Measurements from ENCODE around the gene VPS52. TPM values are rescaled to one million over a fixed set of nuclear protein-coding genes. Genes with fewer than 3 reads are reported as not detected.

Gene VPS52
- total RNA-seq, 2 experiments from 2014 or later: 50.4 to 73.5 TPM

DNA sequence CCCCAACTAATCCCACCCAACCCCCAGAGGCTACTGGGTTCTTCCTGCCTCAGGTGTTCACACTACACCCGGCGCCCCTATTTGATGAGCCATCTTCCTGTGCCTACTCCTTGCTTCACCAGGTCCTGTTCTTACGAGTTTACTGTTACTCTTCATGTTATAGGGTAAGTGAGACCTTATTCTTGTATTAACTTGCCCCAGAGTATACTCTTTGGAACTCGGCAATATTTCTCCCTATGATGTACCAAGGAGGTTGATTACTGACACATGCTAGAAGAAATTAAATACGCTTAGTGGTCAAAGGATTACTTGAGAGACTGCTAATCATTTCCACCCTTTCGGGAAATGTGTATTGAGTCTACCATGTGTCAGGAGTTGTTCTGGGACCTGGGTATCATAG, 54.4 kb downstream of the VPS52 start:
- H3K9me2 ChIP-seq (ENCODE audit: insufficient read depth, low read length): no peaks in the 10 kb centered on the region
- no peaks in the 10 kb centered on the region for H4K20me1 ChIP-seq (ENCODE audit: insufficient read depth, low read length)
- ChIA-PET POLR2A (no interaction called here), CTCF (ENCODE audit: unreplicated experiment) (no interaction called here)
- no peak for DNase-seq (ENCODE audit: low spot score)
- peaks cover 10% of the 10 kb centered on the region for H3K4me1 ChIP-seq (ENCODE audit: insufficient read depth, low read length, poor library complexity, severe bottlenecking)
- no peaks in the 10 kb centered on the region for H3K79me2 ChIP-seq (ENCODE audit: insufficient read depth, low read depth, low read length)
- no peak overlapping the region for H3K4me3 ChIP-seq (ENCODE audit: low read depth, low read length, poor library complexity, severe bottlenecking)
- BruUV-seq (replicated peaks): no TSS peak
- no peaks in the 10 kb centered on the region for H3K36me3 ChIP-seq (ENCODE audit: insufficient read depth, low read length)
- no peak overlapping the region for H2AFZ ChIP-seq (ENCODE audit: low read length)
- H3K27ac ChIP-seq (ENCODE audit: low read depth, low read length, poor library complexity, severe bottlenecking): no peak overlapping the region
- H3K9me3 ChIP-seq (ENCODE audit: low read length): no peaks in the 10 kb centered on the region
- TF ChIP-seq, protein P1, sequence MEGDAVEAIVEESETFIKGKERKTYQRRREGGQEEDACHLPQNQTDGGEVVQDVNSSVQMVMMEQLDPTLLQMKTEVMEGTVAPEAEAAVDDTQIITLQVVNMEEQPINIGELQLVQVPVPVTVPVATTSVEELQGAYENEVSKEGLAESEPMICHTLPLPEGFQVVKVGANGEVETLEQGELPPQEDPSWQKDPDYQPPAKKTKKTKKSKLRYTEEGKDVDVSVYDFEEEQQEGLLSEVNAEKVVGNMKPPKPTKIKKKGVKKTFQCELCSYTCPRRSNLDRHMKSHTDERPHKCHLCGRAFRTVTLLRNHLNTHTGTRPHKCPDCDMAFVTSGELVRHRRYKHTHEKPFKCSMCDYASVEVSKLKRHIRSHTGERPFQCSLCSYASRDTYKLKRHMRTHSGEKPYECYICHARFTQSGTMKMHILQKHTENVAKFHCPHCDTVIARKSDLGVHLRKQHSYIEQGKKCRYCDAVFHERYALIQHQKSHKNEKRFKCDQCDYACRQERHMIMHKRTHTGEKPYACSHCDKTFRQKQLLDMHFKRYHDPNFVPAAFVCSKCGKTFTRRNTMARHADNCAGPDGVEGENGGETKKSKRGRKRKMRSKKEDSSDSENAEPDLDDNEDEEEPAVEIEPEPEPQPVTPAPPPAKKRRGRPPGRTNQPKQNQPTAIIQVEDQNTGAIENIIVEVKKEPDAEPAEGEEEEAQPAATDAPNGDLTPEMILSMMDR (conservative IDR thresholded peaks at IDR 0.05; ENCODE audit: low read length): no peak
- TF ChIP-seq EZH2phosphoT487 (IDR thresholded peaks at IDR 0.05; ENCODE audit: borderline replicate concordance, low read depth, low read length): no peak
- H3K4me2 ChIP-seq (ENCODE audit: low read length): no peak overlapping the region
- intact Hi-C loops (cut with micrococcal nuclease; ENCODE audit: unreplicated experiment): no loop called here

- Histone ChIP-seq H3K79me2 (ENCODE audit: insufficient read depth, low read depth, low read length) (no peaks in the 10 kb centered on the region), H2AFZ (ENCODE audit: low read length) (no peak overlapping the region), H3K4me3 (ENCODE audit: low read depth, low read length, poor library complexity, severe bottlenecking) (no peak overlapping the region), H4K20me1 (ENCODE audit: insufficient read depth, low read length) (no peaks in the 10 kb centered on the region), H3K4me2 (ENCODE audit: low read length) (no peak overlapping the region), H3K36me3 (ENCODE audit: insufficient read depth, low read length) (no peaks in the 10 kb centered on the region), H3K27ac (ENCODE audit: low read depth, low read length, poor library complexity, severe bottlenecking) (no peak overlapping the region), H3K9me2 (ENCODE audit: insufficient read depth, low read length) (no peaks in the 10 kb centered on the region), H3K4me1 (ENCODE audit: insufficient read depth, low read length, poor library complexity, severe bottlenecking) (peaks cover 10% of the 10 kb centered on the region), H3K9me3 (ENCODE audit: low read length) (no peaks in the 10 kb centered on the region)
- BruUV-seq (replicated peaks): no TSS peak
- DNase-seq (ENCODE audit: low spot score): no peak
- intact Hi-C loops (cut with micrococcal nuclease; ENCODE audit: unreplicated experiment): no loop called here
- ChIA-PET CTCF (ENCODE audit: unreplicated experiment) (no interaction called here), POLR2A (no interaction called here)
- TF ChIP-seq, protein P1 (conservative IDR thresholded peaks at IDR 0.05; ENCODE audit: low read length): no peak
- TF ChIP-seq EZH2phosphoT487 (IDR thresholded peaks at IDR 0.05; ENCODE audit: borderline replicate concordance, low read depth, low read length): no peak
Measured at GRCh38 chr6:33216117-33216649, 55.5 kb downstream of the VPS52 start.

GRCh38 chr6:33215271-33216116, 56.2 kb downstream of the VPS52 start:
- ChIA-PET CTCF (ENCODE audit: unreplicated experiment) (no interaction called here), POLR2A (no interaction called here)
- H4K20me1 ChIP-seq (ENCODE audit: insufficient read depth, low read length): no peaks in the 10 kb centered on the region
- no peaks in the 10 kb centered on the region for H3K9me3 ChIP-seq (ENCODE audit: low read length)
- no peak overlapping the region for H3K4me3 ChIP-seq (ENCODE audit: low read depth, low read length, poor library complexity, severe bottlenecking)
- no peaks in the 10 kb centered on the region for H3K9me2 ChIP-seq (ENCODE audit: insufficient read depth, low read length)
- TF ChIP-seq EZH2phosphoT487 (IDR thresholded peaks at IDR 0.05; ENCODE audit: borderline replicate concordance, low read depth, low read length): no peak
- TF ChIP-seq, protein P1 (conservative IDR thresholded peaks at IDR 0.05; ENCODE audit: low read length): no peak
- no peak overlapping the region for H2AFZ ChIP-seq (ENCODE audit: low read length)
- no peaks in the 10 kb centered on the region for H3K79me2 ChIP-seq (ENCODE audit: insufficient read depth, low read depth, low read length)
- H3K27ac ChIP-seq (ENCODE audit: low read depth, low read length, poor library complexity, severe bottlenecking): no peak overlapping the region
- BruUV-seq (replicated peaks): no TSS peak
- H3K4me2 ChIP-seq (ENCODE audit: low read length): no peak overlapping the region
- no peak for DNase-seq (ENCODE audit: low spot score)
- H3K4me1 ChIP-seq (ENCODE audit: insufficient read depth, low read length, poor library complexity, severe bottlenecking): peaks cover 10% of the 10 kb centered on the region
- intact Hi-C loops (cut with micrococcal nuclease; ENCODE audit: unreplicated experiment): no loop called here
- 0 out of 2 replicates have a peak, but pooled peaks cover 2% of the 10 kb centered on the region for H3K36me3 ChIP-seq (ENCODE audit: insufficient read depth, low read length)
